Panc1 (cell line): Measurements from ENCODE around the gene MIX23.

Experiments
- TF ChIP-seq, protein P1 (sequence below): fragments of 450-650 bp; IDR thresholded peaks from 2 replicates; pipeline ENCODE4 v1.5.1; 2017; ENCODE audit warnings: mild to moderate bottlenecking
- TF ChIP-seq, protein P2 (sequence below), 2 experiments: IDR thresholded peaks; 2 replicates each; pipeline ENCODE4 v1.6.1; 2011 to 2012; ENCODE audit warnings: low read depth in 2 of 2, control low read depth in 1 of 2, low read length in 1 of 2, mild to moderate bottlenecking in 1 of 2, moderate library complexity in 1 of 2; ENCODE audit not compliant: insufficient read depth in 1 of 2

DNA sequence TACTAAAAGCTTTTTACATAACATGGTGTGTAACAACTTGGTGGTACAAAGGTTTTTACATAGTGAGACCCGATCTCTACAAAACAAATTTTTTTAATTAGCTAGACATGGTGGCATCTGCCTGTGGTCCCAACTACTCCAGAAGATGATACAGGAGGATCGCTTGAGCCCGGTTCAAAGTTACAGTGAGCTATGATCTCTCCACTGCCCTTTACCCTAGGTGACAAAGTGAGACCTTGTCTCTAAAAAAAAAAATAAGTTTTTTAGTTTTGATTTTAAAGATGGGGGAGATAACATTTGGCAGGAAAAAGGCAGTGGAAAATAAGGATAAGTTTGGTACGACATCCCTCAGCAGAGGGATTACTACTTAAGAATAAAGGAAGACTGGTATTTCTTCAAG, 6.9 kb upstream of the MIX23 start:
- TF ChIP-seq, protein P1, sequence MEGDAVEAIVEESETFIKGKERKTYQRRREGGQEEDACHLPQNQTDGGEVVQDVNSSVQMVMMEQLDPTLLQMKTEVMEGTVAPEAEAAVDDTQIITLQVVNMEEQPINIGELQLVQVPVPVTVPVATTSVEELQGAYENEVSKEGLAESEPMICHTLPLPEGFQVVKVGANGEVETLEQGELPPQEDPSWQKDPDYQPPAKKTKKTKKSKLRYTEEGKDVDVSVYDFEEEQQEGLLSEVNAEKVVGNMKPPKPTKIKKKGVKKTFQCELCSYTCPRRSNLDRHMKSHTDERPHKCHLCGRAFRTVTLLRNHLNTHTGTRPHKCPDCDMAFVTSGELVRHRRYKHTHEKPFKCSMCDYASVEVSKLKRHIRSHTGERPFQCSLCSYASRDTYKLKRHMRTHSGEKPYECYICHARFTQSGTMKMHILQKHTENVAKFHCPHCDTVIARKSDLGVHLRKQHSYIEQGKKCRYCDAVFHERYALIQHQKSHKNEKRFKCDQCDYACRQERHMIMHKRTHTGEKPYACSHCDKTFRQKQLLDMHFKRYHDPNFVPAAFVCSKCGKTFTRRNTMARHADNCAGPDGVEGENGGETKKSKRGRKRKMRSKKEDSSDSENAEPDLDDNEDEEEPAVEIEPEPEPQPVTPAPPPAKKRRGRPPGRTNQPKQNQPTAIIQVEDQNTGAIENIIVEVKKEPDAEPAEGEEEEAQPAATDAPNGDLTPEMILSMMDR, result no peak
- TF ChIP-seq, protein P2, sequence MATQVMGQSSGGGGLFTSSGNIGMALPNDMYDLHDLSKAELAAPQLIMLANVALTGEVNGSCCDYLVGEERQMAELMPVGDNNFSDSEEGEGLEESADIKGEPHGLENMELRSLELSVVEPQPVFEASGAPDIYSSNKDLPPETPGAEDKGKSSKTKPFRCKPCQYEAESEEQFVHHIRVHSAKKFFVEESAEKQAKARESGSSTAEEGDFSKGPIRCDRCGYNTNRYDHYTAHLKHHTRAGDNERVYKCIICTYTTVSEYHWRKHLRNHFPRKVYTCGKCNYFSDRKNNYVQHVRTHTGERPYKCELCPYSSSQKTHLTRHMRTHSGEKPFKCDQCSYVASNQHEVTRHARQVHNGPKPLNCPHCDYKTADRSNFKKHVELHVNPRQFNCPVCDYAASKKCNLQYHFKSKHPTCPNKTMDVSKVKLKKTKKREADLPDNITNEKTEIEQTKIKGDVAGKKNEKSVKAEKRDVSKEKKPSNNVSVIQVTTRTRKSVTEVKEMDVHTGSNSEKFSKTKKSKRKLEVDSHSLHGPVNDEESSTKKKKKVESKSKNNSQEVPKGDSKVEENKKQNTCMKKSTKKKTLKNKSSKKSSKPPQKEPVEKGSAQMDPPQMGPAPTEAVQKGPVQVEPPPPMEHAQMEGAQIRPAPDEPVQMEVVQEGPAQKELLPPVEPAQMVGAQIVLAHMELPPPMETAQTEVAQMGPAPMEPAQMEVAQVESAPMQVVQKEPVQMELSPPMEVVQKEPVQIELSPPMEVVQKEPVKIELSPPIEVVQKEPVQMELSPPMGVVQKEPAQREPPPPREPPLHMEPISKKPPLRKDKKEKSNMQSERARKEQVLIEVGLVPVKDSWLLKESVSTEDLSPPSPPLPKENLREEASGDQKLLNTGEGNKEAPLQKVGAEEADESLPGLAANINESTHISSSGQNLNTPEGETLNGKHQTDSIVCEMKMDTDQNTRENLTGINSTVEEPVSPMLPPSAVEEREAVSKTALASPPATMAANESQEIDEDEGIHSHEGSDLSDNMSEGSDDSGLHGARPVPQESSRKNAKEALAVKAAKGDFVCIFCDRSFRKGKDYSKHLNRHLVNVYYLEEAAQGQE (IDR thresholded peaks at IDR 0.05; ENCODE audit: insufficient read depth in 1 of 2, low read depth in 2 of 2, low read length in 1 of 2), result no peak
